ENCODE results near the gene TRIOBP. TPM values are rescaled to one million over a fixed set of nuclear protein-coding genes. Genes with fewer than 3 reads are reported as not detected.

Gene TRIOBP
- total RNA-seq, 2 donors from 2014 or later, result 114 to 115 TPM

DNA sequence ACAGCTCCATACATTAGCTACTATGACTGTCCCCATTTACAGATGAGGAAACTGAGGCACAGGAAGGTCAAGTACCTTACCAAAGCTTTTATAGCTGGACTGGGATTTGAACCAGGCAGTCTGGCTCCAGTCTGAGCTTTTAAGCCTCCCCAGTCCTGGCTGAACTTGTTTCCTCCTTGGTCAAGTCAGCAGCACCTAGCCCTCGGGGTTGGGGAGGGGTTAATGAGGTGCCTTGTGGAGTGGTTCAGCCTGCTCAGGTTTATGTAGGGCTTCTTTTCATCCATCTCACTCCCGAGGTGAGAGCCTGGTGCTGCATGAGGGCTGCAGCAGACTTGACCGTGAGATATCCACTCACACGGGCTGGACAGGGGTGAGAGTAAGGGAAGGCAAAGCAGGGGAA is 74.2 kb downstream of the TRIOBP start:
- Histone ChIP-seq H3K4me1 (replicated peaks) (no peaks in the 10 kb centered on the region), H3K27me3 (replicated peaks; ENCODE audit: insufficient read depth) (no peaks in the 10 kb centered on the region), H3K9me3 (no peaks in the 10 kb centered on the region), H3K4me3 (no peak overlapping the region), H3K36me3 (peaks cover 0 to 19% of the 10 kb centered on the region in 2 donors), H3K27ac (no peak overlapping the region)
- whole genome bisulfite sequencing, result 62% methylated on average over 4 of the region's 4 CpGs
- no peak for DNase-seq (ENCODE audit: low spot score)
- intact Hi-C loops (cut with DNase I), result no loop called here
- TF ChIP-seq POLR2A (IDR thresholded peaks at IDR 0.05) (no peak), POLR2AphosphoS5 (IDR thresholded peaks at IDR 0.05) (no peak)
- TF ChIP-seq, protein P1, sequence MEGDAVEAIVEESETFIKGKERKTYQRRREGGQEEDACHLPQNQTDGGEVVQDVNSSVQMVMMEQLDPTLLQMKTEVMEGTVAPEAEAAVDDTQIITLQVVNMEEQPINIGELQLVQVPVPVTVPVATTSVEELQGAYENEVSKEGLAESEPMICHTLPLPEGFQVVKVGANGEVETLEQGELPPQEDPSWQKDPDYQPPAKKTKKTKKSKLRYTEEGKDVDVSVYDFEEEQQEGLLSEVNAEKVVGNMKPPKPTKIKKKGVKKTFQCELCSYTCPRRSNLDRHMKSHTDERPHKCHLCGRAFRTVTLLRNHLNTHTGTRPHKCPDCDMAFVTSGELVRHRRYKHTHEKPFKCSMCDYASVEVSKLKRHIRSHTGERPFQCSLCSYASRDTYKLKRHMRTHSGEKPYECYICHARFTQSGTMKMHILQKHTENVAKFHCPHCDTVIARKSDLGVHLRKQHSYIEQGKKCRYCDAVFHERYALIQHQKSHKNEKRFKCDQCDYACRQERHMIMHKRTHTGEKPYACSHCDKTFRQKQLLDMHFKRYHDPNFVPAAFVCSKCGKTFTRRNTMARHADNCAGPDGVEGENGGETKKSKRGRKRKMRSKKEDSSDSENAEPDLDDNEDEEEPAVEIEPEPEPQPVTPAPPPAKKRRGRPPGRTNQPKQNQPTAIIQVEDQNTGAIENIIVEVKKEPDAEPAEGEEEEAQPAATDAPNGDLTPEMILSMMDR (IDR thresholded peaks at IDR 0.05), result no peak

DNA sequence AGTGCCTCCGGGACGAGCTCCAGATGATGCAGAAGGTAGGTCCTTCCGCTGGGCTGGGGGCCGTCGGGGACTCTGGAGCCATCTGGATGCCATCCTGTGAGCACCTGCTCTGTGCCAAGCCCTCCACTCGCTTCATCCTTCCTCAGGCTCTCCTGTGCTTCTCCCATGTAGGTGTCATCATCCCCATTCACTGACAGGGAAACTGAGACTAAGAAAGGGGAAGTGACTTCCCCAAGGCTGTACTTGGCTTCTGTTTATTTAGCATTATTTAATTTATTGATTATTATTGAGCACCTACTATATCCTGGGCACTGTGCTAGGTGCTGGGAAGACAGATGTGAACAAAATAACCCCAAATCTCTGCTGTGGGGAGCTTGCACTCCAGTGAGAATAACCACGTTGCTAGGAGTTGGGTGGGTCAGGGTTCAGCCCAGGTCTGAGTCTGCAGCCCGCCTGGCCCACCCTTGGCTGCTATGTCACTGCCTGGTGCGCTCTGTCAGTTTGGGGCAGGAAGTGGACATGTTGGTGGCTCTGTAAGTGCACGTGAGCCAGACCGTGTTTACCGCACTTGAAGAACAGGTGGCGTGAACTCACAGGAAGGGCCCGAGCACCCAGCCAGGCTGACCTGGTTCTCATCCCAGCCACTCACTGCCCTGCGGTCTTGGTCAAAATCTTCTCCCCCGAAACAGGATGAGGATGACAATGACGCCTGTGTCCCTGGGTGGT is 75.0 kb downstream of the TRIOBP start:
- Histone ChIP-seq H3K4me1 (replicated peaks) (no peaks in the 10 kb centered on the region), H3K9me3 (no peaks in the 10 kb centered on the region), H3K4me3 (no peak overlapping the region), H3K27ac (no peak overlapping the region), H3K36me3 (peaks cover 0 to 19% of the 10 kb centered on the region in 2 donors), H3K27me3 (replicated peaks; ENCODE audit: insufficient read depth) (no peaks in the 10 kb centered on the region)
- WGBS, result 88% methylated on average over 17 of the region's 17 CpGs
- no peak for TF ChIP-seq POLR2AphosphoS5 (IDR thresholded peaks at IDR 0.05)
- TF ChIP-seq POLR2A (IDR thresholded peaks at IDR 0.05), result no peak
- TF ChIP-seq, protein P1 (IDR thresholded peaks at IDR 0.05), result no peak
- no peak for DNase-seq (ENCODE audit: low spot score)
- intact Hi-C loops (cut with DNase I), result no loop called here

DNA sequence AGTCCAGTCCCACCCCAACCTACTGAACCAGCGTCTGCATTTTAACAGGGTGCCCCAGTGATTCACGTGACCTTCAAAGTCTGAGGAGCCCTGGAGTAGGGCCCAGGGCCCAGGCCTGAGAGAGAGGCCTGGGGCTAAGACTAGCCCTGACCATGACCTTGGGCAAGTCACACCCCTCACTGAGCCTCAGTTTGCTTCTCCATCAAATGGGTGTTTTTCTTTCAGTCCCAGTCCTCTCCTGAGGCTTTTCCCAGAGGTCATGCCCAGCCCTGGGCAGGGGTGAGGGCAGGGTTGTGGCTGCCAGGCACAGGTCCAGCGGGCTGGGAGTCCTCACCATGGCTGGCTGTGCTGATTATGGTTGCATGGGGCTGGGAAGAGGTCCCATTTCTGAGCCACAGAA is 77.9 kb downstream of the TRIOBP start:
- no peaks in the 10 kb centered on the region for H3K9me3 ChIP-seq
- H3K4me1 ChIP-seq (replicated peaks), result peaks cover 4% of the 10 kb centered on the region
- TF ChIP-seq, protein P1 (IDR thresholded peaks at IDR 0.05), result no peak
- TF ChIP-seq POLR2AphosphoS5 (IDR thresholded peaks at IDR 0.05) (no peak), POLR2A (IDR thresholded peaks at IDR 0.05) (no peak)
- no peak for DNase-seq (ENCODE audit: low spot score)
- 79% methylated on average over 3 of the region's 3 CpGs for WGBS
- H3K27ac ChIP-seq, result no peak overlapping the region
- H3K36me3 ChIP-seq, result peaks cover 0 to 19% of the 10 kb centered on the region in 2 donors
- no peak overlapping the region for H3K4me3 ChIP-seq
- intact Hi-C loops (cut with DNase I), result no loop called here
- no peaks in the 10 kb centered on the region for H3K27me3 ChIP-seq (replicated peaks; ENCODE audit: insufficient read depth)

DNA sequence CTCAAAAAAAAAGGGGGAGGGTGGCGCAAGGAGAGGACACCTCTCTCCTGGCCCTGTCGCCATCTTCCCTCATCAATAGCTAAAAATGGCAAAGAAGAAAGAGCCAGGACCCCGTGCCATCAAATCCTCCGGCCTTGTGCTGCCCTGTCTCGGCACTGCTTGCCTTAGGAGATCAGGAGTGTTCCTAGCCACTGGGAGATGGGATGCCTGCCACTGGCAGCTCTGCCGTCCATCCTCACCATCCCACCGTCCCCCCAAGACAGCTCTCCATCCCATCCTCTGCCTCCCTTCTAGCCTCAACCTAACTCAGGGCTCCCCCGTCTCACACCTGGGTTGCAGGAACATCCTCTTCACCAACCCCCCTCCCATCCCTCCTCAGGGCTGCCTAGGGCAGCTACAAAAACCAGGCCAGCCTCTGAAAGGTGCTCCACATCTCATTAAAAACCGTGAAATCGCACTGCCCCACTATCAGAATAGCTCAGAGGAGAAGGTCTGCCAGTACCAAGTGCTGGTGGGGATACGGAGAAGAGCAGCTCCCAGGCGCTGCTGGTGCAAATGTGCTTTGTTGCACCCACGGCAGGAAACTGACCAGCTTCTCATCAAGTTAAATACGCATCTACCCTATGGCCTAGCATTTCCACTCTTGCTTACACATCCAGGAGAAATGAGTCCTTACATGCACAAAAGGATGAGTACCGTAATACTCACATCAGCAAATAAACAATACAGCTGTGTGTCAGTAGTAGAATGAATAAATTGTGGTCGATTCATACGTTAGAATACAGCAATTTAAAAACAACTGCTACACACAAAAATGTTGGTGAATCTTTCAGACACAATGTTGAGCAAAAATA is 79.2 kb downstream of the TRIOBP start:
- intact Hi-C loops (cut with DNase I), result no loop called here
- H3K9me3 ChIP-seq, result no peaks in the 10 kb centered on the region
- TF ChIP-seq POLR2A (IDR thresholded peaks at IDR 0.05) (no peak), POLR2AphosphoS5 (IDR thresholded peaks at IDR 0.05) (no peak)
- TF ChIP-seq, protein P1 (IDR thresholded peaks at IDR 0.05), result no peak
- H3K4me1 ChIP-seq (replicated peaks), result peaks cover 4% of the 10 kb centered on the region
- H3K27ac ChIP-seq, result peak overlapping the region; percentile 55 to 72
- peaks cover 0 to 19% of the 10 kb centered on the region in 2 donors for H3K36me3 ChIP-seq
- no peaks in the 10 kb centered on the region for H3K27me3 ChIP-seq (replicated peaks; ENCODE audit: insufficient read depth)
- H3K4me3 ChIP-seq, result no peak overlapping the region
- DNase-seq (ENCODE audit: low spot score), result no peak
- WGBS, result 77% methylated on average over 17 of the region's 17 CpGs
